ENCODE results near the gene CD7. TPM values are rescaled to one million over a fixed set of nuclear protein-coding genes. Genes with fewer than 3 reads are reported as not detected.

CD7 gene
- total RNA-seq, 1 donor from 2014 or later = not detected

- DNase-seq (ENCODE audit: low spot score in 2 of 2) = no peak
- FAIRE-seq = no peak
These were observed 16.0 kb downstream of the CD7 start for GRCh38 chr17:82301300-82301915.

- FAIRE-seq (no peak), DNase-seq (ENCODE audit: low spot score in 2 of 2) (peak in 1 of 2 donors; percentile 76)
These were observed 16.6 kb downstream of the CD7 start for GRCh38 chr17:82300707-82301270.

- DNase-seq (ENCODE audit: low spot score in 2 of 2) (no peak), FAIRE-seq (no peak)
These were observed 17.2 kb downstream of the CD7 start for GRCh38 chr17:82300228-82300627.

- DNase-seq (ENCODE audit: low spot score in 2 of 2) (no peak), FAIRE-seq (no peak)
These were observed 18.0 kb downstream of the CD7 start for GRCh38 chr17:82299452-82299851.

- FAIRE-seq (no peak), DNase-seq (ENCODE audit: low spot score in 2 of 2) (no peak)
These were observed 18.6 kb downstream of the CD7 start for GRCh38 chr17:82298538-82299421.

- FAIRE-seq (no peak), DNase-seq (ENCODE audit: low spot score in 2 of 2) (peak; percentile 70 to 87)
These were observed 19.5 kb downstream of the CD7 start for GRCh38 chr17:82297714-82298537.

- FAIRE-seq (no peak), DNase-seq (ENCODE audit: low spot score in 2 of 2) (peak in 1 of 2 donors; percentile 65)
These were observed 20.1 kb downstream of the CD7 start for GRCh38 chr17:82297280-82297713.

- DNase-seq (ENCODE audit: low spot score in 2 of 2) (no peak), FAIRE-seq (no peak)
These were observed 20.7 kb downstream of the CD7 start for GRCh38 chr17:82296511-82297279.

GRCh38 chr17:82295472-82295814 lies 22.0 kb downstream of the CD7 start:
- DNase-seq (ENCODE audit: low spot score in 2 of 2) (no peak), FAIRE-seq (no peak)

GRCh38 chr17:82294064-82294773 lies 23.2 kb downstream of the CD7 start:
- FAIRE-seq = no peak
- DNase-seq (ENCODE audit: low spot score in 2 of 2) = no peak

GRCh38 chr17:82292251-82293154 lies 24.9 kb downstream of the CD7 start:
- DNase-seq (ENCODE audit: low spot score in 2 of 2) (peak; percentile 99), FAIRE-seq (no peak)

- FAIRE-seq = no peak
- DNase-seq (ENCODE audit: low spot score in 2 of 2) = no peak
These were observed 25.7 kb downstream of the CD7 start for GRCh38 chr17:82291582-82292250.

- DNase-seq (ENCODE audit: low spot score in 2 of 2) = no peak
- no peak for FAIRE-seq
These were observed 29.3 kb downstream of the CD7 start for GRCh38 chr17:82287868-82288801.

- FAIRE-seq (no peak), DNase-seq (ENCODE audit: low spot score in 2 of 2) (no peak)
These were observed 30.2 kb downstream of the CD7 start for GRCh38 chr17:82287013-82287867.

- DNase-seq (ENCODE audit: low spot score in 2 of 2) = no peak
- FAIRE-seq = no peak
These were observed 32.3 kb downstream of the CD7 start for GRCh38 chr17:82285141-82285540.
